ENCODE measurements around the gene ZFY.
"Not testable (repeated sequence)": the region's sequence is repeated elsewhere in the genome, so short reads cannot be mapped to it uniquely, and the experiment has no call there.

The ZFY gene

DNA sequence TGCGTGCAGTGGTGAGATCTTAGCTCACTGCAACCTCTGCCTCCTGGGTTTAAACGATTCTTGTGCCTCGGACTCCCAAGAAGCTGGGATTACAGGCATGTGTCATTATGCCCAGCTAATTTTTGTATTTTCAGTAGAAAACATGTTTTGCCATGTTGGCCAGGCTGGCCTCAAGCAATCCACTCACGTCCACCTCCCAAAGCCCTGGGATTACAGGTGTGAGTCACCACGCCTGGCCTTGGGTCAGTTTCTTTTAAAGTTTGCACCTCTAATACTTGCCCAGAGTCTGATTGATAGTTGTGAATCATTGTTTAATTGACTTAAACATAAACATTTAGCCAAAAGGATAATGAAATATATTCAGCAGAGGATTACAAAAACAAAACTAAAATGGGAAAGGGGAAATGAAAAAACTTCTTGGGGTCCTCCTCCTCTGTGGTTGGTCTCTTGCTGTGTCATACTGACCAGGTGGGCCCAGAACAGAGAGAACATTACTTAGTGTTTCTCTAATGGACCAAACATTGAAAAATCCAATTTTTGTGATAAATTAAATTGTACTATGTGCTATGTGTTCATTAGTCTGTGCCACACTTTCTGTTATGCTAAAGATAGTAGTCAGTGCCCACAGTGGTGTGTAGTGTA is 38.0 kb downstream of the ZFY start:
- DNase-seq (ENCODE audit: low read depth, low spot score): no peak

DNA sequence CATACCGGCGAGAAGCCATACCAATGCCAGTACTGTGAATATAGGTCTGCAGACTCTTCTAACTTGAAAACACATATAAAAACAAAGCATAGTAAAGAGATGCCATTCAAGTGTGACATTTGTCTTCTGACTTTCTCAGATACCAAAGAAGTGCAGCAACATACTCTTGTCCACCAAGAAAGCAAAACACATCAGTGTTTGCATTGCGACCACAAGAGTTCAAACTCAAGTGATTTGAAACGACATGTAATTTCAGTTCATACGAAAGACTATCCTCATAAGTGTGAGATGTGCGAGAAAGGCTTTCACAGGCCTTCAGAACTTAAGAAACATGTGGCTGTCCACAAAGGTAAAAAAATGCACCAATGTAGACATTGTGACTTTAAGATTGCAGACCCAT is 44.1 kb downstream of the ZFY start:
- no peak for DNase-seq (ENCODE audit: low read depth, low spot score)

DNA sequence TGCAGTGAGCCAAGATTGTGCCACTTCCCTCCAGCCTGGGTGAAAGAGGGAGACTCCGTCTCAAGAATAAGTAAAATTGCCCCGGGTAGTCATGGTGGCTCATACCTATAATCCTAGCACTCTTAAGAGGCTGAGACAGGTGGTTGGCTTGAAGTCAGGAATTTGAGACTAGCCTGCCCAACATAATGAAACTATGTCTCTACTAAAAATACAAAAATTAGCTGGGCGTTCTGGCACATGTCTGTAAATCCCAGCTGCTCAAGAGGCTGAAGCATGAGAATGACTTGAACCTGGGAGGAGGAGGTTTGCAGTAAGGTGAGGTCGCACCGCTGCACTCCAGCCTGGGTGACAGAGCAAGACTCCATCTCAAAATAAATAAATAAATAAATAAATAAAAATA is 49.3 kb downstream of the ZFY start:
- no peak for DNase-seq (ENCODE audit: low read depth, low spot score)

DNA sequence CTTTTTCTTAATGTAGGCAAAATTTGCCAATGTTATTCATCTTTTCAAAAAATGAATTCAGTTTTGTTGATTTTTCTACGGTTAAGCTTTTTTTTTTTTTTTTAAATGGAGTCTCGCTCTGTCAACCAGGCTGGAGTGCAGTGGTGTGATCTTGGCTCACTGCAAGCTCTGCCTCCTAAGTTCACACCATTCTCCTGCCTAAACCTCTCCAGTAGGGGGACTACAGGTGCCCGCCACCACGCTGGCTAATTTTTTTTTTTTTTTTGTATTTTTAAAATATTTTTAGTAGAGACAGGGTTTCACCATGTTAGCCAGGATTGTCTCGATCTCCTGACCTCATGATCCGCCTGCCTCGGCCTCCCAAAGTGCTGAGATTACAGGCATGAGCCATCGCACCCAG is 52.0 kb downstream of the ZFY start:
- DNase-seq (ENCODE audit: low read depth, low spot score): not testable (repeated sequence)

DNA sequence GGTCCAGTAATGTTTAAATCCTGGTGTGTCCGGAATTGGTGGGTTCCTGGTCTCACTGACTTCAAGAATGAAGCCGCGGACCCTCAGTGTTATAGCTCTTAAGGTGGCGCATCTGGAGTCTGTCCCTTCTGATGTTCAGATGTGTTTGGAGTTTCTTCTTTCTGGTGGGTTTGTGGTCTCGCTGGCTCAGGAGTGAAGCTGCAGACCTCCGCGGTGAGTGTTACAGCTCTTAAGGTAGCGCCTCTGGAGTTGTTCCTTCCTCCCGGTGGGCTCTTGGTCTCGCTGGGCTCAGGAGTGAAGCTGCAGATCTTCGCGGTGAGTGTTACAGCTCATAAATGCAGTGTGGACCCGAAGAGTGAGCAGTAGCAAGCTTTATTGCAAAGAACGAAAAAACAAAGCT is 62.2 kb downstream of the ZFY start:
- DNase-seq (ENCODE audit: low read depth, low spot score): not testable (repeated sequence)

DNA sequence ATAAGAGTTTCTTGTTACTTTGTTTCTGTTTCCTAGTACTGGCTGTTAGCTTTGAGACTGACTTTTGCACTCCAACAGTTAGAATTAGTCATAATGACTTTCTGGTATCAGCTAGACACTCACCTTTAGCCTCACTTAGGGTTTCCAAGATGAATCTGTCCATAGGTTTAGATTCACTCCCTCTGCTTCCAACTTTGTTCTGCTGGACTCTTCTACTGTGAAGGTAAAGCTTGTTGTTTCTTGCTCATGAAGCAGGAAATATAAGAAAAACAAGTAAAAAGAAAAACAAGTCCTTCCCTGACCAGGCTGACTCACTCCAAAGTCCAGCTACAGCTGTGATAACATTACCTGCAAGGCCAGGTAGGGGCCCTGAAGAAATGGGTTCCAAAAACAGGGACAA is 67.0 kb downstream of the ZFY start:
- no peak for DNase-seq (ENCODE audit: low read depth, low spot score)

DNA sequence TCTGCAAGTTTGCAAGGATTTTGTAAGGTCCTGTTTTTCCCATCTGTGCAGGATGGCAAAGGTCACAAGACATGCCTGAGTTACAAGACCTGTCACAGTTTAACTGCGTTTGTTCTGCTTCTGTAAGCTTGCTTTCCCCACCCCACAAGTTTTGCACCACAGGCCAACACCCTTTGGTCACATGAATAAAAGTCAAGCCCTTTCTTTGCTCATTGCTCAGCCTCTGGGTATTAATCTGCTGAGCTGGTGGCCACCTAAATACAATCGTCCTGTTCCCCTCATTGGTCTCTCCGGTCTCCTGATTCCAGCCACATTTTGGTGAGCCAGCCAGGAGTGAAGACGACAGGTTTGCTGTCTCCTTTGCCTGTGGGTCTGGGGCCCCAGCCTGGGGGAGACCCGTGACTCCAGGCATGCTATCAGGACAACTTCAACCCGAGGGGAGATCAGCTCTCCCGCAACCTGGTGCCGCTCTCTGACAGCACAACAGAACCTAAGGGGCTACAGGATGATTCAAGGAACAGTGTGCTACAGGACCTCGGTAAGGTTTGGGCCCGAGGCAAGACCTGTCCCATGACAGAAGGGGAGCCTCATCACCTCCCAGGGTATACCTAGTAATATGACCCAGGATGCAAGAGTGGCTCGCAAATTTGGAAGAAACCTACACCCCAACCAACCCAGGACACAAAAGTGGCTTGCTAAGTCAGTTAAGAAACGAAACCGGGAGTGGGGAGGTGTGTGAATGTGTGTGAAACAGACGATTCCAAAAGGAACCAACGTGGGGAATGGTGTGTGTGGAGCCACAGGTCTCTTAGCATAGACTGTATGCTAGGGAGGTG is 67.7 kb downstream of the ZFY start:
- DNase-seq (ENCODE audit: low read depth, low spot score): no peak

DNA sequence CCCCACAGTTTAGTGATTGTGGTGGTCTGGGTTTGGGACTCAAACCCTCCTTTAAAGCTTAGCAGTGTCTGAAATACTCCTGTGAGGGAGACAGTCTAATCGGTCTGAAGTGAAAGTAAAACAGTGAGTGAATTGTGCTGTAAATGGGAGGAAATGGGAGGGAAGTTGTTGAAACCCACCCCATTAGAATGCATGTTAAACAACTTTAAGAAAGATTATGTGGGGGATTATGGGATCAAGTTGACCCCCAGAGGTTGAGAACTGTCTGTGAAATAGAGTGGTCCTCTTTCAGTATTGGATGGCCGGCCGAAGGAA is 68.3 kb downstream of the ZFY start:
- no peak for DNase-seq (ENCODE audit: low read depth, low spot score)

DNA sequence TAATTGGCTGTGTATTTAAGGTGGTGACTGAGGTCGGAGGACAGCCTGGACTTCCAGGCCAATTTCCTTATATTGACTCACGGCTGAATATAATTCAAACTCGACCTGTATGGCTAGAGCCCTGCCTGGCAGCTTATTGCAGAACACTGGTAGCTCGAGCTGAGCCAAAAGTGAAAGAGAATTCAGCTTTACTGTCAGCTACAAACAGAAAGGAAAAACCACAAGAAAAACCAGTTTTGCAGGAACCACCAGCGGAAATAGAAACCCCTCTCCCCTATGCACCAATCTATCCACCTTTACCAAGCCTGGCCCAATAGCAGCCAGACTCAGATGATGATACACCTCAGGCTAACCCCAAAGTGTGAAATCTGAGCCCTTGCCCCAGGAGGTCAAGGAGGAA is 68.7 kb downstream of the ZFY start:
- DNase-seq (ENCODE audit: low read depth, low spot score): no peak

DNA sequence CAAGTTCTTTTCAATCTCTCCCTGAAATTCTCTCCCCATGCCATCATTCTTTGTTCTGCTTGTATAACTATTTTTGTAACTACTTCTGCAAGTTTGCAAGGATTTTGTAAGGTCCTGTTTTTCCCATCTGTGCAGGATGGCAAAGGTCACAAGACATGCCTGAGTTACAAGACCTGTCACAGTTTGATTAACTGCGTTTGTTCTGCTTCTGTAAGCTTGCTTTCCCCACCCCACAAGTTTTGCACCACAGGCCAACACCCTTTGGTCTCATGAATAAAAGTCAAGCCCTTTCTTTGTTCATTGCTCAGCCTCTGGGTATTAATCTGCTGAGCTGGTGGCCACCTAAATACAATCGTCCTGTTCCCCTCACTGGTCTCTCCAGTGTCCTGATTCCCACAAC is 70.8 kb downstream of the ZFY start:
- not testable (repeated sequence) for DNase-seq (ENCODE audit: low read depth, low spot score)

DNA sequence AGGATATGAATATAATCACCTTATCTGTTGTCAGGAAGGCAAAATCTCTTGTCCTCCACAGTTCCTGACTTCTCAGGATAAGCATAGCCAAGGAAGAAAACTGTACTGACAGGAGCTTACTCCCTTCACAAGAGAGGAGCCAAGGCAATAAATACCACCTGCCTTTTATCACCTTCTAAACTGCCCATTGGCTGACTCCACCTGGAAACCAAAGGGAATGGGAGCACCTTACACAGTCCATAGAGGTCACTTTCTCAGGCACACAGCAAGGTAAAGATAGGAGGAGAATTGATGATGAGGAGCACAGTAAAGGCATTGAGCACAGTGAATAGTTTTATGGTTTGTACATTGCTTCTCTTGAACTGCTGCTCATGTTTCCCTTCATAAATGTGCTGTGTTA is 72.8 kb downstream of the ZFY start:
- no peak for DNase-seq (ENCODE audit: low read depth, low spot score)

DNA sequence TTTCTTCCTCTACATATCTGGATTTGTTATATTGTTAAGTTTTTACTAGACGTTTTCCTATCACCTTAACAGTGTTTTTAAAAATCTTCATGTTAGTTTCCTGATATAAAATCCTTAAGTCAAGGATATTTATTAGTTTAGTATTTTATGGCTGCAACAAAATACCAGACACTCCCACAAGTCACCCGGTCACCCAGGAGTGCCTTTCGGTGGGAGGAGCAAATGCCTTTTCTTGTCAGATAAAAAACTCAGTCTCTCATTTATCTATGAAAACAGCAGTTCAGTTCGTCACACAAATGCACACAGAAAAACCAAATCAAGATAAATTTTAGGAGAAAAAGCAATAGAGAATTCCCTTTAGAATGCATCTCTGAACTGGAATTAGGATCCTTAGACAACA is 77.0 kb downstream of the ZFY start:
- DNase-seq (ENCODE audit: low read depth, low spot score): no peak

DNA sequence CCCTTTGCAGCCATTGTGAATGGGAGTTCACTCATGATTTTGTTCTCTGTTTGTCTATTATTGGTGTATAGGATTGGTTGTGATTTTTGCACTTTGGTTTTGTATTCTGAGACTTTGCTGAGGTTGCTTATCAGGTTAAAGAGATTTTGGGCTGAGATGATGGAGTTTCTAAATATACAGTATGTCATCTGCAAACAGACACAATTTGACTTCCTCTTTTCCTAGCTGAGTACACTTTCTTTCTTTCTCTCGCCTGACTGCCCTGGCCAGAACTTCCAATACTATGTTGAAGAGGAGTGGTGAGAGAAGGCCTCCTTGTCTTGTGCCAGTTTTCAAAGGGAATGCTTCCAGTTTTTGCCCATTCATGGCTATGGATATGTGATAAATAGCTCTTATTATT is 81.4 kb downstream of the ZFY start:
- DNase-seq (ENCODE audit: low read depth, low spot score): no peak

DNA sequence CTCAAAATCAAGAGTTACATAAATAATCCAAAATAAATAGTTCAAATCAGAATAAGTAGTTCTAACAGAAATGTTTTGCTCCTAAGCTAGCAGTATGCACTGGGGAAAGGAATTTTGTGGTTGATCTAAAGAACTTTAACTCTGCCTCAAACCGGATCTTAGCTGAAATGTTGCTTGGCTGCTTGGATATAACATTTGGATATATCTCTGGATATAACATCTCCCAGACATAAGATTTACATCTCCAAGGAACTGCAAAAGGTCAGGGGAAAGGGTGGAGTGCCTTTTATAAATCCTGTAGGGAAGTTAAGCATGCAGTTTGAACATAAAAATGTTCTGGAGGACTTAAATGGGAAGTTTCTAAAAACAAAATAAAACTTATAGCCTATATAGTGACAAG is 83.4 kb downstream of the ZFY start:
- no peak for DNase-seq (ENCODE audit: low read depth, low spot score)

DNA sequence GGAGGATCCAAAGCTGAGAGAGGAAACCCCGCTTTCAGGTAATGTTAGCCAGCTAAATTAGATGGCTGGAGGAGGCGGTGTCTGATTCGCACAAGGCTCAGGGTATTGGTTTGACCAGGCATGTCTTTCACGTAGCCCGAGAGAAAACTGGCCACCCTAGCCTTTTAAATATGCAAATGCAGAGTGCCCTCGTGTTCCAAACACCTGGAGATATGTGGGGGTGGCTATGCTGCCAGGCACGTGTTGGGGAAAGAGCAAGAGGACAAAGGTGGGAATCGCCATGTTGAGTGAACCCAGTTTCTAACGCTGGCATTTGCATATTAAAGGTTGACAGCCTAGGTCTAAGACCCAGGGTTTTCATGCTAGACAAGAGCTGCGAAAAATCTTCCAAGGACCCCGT is 84.4 kb downstream of the ZFY start:
- DNase-seq (ENCODE audit: low read depth, low spot score): no peak

DNA sequence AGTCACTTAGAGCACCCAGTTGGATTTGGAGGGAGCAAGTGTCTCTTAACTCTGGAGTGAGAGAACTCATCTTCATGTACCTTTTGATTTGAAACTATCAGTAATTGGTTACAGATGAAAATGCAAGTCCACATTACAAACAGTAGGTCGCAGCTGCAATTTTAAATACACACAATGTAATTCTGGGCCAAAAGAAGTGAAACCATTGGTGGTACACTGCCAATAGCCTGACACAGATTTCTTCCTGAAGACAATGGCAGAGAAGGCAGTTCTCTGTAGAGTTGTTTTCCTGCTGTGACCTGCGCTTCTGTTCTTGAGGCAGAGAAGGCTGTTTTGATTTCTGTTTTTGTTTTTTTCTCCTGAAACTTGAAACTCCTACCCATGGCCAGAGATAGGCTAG is 86.0 kb downstream of the ZFY start:
- DNase-seq (ENCODE audit: low read depth, low spot score): no peak

DNA sequence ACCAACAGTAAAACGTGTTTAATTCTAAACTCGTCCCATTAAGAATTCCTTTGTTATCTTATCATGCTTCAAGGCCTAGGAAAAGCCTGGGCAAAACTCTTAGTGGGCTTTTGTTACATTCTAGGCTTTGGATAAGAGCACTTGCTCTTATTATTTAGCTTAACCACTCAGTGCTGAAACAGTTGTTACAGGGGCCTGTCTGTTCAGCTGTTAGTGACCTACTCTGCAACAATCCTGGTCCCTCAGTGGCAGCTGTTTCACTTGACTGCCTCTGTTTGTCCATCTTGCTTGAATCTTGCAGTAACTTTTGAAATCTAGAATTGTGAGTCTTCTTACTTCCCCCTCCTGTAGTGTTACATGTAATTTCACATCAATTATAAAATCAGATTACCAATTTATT is 88.4 kb downstream of the ZFY start:
- no peak for DNase-seq (ENCODE audit: low read depth, low spot score)

DNA sequence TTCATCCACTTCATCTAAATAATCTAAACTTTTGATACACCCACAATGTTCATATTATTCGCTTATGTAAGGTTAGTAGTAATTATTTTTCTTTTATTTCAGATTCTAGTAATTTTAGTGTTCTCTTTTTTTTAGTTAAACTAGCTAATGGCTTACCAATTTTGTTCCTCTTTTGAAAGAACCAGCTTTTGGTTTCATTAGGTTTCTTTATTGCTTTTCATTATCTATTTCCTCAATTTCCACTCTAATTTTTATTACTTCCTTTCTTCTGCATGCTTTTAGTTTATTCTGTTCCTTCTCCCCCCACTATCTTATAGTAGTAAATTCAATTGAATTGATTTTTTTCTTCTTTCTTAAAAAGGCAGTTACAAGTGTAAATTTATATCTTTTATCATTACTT is 90.2 kb downstream of the ZFY start:
- DNase-seq (ENCODE audit: low read depth, low spot score): no peak
